GM10266 (cell line): ENCODE data around the gene FARS2.

ENCODE experiments used
- DNase-seq: peaks from one replicate; pipeline ENCODE4 v3.0.0; 2012; ENCODE audit errors: extremely low spot score
- CTCF ChIP-seq: IDR thresholded peaks from 2 replicates; pipeline ENCODE4 v1.5.1; 2012; ENCODE audit warnings: mild to moderate bottlenecking, low read depth; ENCODE audit not compliant: control insufficient read depth, insufficient read depth; ENCODE audit errors: missing control alignments

FARS2 gene

GRCh38 chr6:5334341-5334740 lies 73.0 kb downstream of the FARS2 start:
- DNase-seq = no peak
- no peak for TF ChIP-seq CTCF

GRCh38 chr6:5335020-5335419 lies 73.7 kb downstream of the FARS2 start:
- DNase-seq = peak; percentile 14
- TF ChIP-seq CTCF = no peak

GRCh38 chr6:5337573-5337972 lies 76.3 kb downstream of the FARS2 start:
- TF ChIP-seq CTCF = no peak
- DNase-seq = no peak

GRCh38 chr6:5338177-5338960 lies 77.1 kb downstream of the FARS2 start:
- no peak for TF ChIP-seq CTCF
- peak; percentile 28 for DNase-seq

GRCh38 chr6:5339786-5340185 lies 78.5 kb downstream of the FARS2 start:
- TF ChIP-seq CTCF = no peak
- DNase-seq = no peak

GRCh38 chr6:5341845-5342244 lies 80.5 kb downstream of the FARS2 start:
- no peak for DNase-seq

More at GRCh38 chr6:5341845-5342244, 80.5 kb downstream of the FARS2 start:
- no peak for TF ChIP-seq CTCF
